Right atrium auricular region (tissue), 2 donors: ENCODE data around the gene TNRC6C. TPM values are rescaled to one million over a fixed set of nuclear protein-coding genes. Genes with fewer than 3 reads are reported as not detected.
A peak's percentile ranks its signal among the peaks of the same experiment; 100 is the strongest.

Experiments used
- DNase-seq: peaks from one replicate; pipeline ENCODE4 v3.0.0-alpha.2; 2019; ENCODE audit warnings: low spot score
- H3K27ac ChIP-seq, 2 donors: fragments of 200-600 bp; sonication (generic); 1 replicate in 1 of 2; 2 replicates in 1 of 2; pipeline ENCODE4 v1.5.1; 2016 to 2019
- H3K27me3 ChIP-seq, 2 donors: fragments of 200-600 bp; sonication (generic); one replicate each; pipeline versions ENCODE4 v1.5.1 to v1.6.0; 2017 to 2019
- H3K36me3 ChIP-seq: fragments of 200-600 bp; sonication (generic); one replicate; pipeline ENCODE4 v1.5.1; 2016
- H3K4me1 ChIP-seq, 2 donors: fragments of 200-600 bp; sonication (generic); one replicate each; pipeline versions ENCODE4 v1.5.1 to v1.6.0; 2017 to 2019
- H3K4me3 ChIP-seq, 2 donors: fragments of 200-600 bp; sonication (generic); 1 replicate in 1 of 2; 2 replicates in 1 of 2; pipeline ENCODE4 v1.5.1; 2017 to 2019; ENCODE audit warnings: mild to moderate bottlenecking in 1 of 2, moderate library complexity in 1 of 2
- H3K9me3 ChIP-seq, 2 donors: fragments of 200-600 bp; sonication (generic); one replicate each; pipeline ENCODE4 v1.5.1; 2019
- total RNA-seq, 2 donors: library from RNA; depleted of rRNA; stranded (reverse); fragments of >200 nt; gene quantifications; one replicate each; pipeline ENCODE4 v1.1.0, GENCODE V29; 2016
- TF ChIP-seq, protein P1 (sequence below), 2 donors: fragments of 200-600 bp; sonication (generic); IDR thresholded peaks; one replicate each; pipeline ENCODE4 v1.5.1; 2019; ENCODE audit warnings: antibody characterized with exemption in 2 of 2

The TNRC6C gene
- total RNA-seq, 2 donors from 2014 or later, result 8.7 to 13.0 TPM

DNA sequence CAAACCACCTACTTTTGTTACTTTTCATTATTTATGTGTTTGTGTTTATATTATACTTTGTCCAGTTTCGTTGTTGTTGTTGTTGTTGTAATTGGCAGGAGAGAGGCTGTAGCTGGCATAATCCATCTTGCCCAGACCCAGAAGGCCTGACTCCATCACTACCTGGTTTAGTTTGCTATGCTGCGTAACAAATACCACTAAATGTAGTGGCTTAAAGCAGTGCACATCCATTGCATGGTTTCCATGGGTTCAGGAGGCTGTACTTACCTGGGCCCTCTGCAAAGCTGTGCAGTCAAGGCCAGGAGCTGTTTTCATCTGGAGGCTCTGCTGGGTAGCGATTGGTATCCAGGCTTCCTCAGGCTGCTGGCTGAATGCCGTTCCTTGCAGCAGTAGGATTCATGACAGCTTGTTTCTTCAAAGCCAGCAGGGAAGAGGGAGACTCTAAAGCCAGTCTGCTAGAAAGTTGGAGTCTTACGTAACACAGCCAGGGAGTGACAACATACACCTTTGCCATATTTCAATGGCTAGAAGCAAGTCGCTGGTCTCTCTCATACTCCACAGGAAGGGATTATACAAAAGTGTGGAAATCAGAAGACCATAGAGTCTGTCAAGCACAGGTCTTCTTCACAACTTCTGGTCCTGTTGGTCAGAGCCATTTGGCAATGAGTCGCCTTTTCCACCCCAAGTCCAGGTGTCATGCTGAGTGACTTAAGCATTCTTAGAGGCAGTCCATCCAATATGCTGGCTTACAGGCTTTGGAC, 41.1 kb downstream of the TNRC6C start:
- Histone ChIP-seq H3K27ac (no peak overlapping the region), H3K36me3 (no peaks in the 10 kb centered on the region), H3K27me3 (no peaks in the 10 kb centered on the region), H3K4me1 (peaks cover 0 to 50% of the 10 kb centered on the region in 2 donors), H3K9me3 (no peaks in the 10 kb centered on the region), H3K4me3 (no peak overlapping the region)
- no peak for DNase-seq
- TF ChIP-seq, protein P1, sequence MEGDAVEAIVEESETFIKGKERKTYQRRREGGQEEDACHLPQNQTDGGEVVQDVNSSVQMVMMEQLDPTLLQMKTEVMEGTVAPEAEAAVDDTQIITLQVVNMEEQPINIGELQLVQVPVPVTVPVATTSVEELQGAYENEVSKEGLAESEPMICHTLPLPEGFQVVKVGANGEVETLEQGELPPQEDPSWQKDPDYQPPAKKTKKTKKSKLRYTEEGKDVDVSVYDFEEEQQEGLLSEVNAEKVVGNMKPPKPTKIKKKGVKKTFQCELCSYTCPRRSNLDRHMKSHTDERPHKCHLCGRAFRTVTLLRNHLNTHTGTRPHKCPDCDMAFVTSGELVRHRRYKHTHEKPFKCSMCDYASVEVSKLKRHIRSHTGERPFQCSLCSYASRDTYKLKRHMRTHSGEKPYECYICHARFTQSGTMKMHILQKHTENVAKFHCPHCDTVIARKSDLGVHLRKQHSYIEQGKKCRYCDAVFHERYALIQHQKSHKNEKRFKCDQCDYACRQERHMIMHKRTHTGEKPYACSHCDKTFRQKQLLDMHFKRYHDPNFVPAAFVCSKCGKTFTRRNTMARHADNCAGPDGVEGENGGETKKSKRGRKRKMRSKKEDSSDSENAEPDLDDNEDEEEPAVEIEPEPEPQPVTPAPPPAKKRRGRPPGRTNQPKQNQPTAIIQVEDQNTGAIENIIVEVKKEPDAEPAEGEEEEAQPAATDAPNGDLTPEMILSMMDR (IDR thresholded peaks at IDR 0.05), result no peak

DNA sequence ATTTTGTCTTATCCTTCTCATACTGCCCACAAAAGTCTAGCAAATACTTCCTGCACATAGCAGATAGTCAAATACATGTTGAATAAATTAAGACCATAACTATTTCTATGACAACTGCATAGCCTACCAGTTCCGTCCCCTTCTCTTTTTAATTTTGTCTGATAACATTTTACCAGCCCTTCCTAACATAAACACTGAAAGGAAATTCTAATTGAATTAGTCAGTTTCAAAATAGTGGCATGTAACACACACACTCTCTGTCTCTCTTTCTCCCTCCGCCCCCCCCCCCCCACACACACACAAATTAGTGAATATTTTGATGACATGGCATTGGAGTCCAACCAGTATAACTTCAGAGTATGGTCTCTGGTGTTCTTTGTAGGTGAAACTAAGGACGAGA, 41.8 kb downstream of the TNRC6C start:
- no peak overlapping the region for H3K4me3 ChIP-seq
- H3K36me3 ChIP-seq, result no peaks in the 10 kb centered on the region
- no peak overlapping the region for H3K27ac ChIP-seq
- H3K4me1 ChIP-seq, result peaks cover 0 to 47% of the 10 kb centered on the region in 2 donors
- H3K27me3 ChIP-seq, result no peaks in the 10 kb centered on the region
- H3K9me3 ChIP-seq, result no peaks in the 10 kb centered on the region
- TF ChIP-seq, protein P1 (IDR thresholded peaks at IDR 0.05), result no peak
- no peak for DNase-seq

DNA sequence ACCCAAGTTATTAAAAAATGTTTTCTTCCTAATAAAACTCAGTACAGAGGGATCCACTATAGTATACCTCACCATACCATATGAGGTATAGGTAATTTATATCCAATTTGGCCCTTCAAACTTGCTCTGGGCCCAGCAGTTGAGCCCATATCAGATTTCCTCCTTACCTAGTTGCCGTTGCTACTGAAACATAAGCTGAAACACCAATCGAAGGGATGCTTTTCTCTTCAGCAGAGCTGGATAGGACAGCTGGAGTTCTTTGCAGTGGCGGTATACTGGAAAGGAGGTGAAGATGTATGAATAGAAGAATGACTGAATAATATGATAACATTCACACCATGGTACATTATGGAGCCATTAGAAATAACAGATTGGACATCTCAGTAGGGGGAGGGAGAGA, 42.7 kb downstream of the TNRC6C start:
- peaks cover 0 to 38% of the 10 kb centered on the region in 2 donors for H3K4me1 ChIP-seq
- no peaks in the 10 kb centered on the region for H3K9me3 ChIP-seq
- H3K27ac ChIP-seq, result peak overlapping the region in 1 of 2 donors; percentile 24
- no peaks in the 10 kb centered on the region for H3K36me3 ChIP-seq
- TF ChIP-seq, protein P1 (IDR thresholded peaks at IDR 0.05), result no peak
- H3K4me3 ChIP-seq, result no peak overlapping the region
- no peak for DNase-seq
- H3K27me3 ChIP-seq, result no peaks in the 10 kb centered on the region

DNA sequence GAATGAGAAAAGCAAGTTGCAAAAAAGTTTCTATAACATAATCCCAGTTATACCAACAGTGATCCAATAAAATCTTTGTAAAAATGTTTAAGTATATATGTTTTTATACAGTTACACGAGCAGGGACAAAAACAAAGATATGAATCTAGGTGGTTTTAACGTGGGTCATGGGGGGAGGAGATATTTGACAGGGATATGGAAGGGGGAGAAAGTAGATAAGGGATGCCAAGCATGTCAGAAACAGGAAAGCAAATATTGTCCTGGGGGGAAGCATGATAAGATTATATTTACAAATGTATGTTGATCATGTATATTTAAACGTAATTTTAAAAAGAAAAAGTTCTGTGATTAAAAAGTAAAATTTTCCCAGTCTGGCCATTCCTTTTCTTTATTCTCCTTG, 43.1 kb downstream of the TNRC6C start:
- Histone ChIP-seq H3K9me3 (no peaks in the 10 kb centered on the region), H3K36me3 (no peaks in the 10 kb centered on the region), H3K4me1 (peaks cover 0 to 34% of the 10 kb centered on the region in 2 donors), H3K27ac (no peak overlapping the region), H3K4me3 (no peak overlapping the region), H3K27me3 (no peaks in the 10 kb centered on the region)
- TF ChIP-seq, protein P1 (IDR thresholded peaks at IDR 0.05), result no peak
- DNase-seq, result no peak

DNA sequence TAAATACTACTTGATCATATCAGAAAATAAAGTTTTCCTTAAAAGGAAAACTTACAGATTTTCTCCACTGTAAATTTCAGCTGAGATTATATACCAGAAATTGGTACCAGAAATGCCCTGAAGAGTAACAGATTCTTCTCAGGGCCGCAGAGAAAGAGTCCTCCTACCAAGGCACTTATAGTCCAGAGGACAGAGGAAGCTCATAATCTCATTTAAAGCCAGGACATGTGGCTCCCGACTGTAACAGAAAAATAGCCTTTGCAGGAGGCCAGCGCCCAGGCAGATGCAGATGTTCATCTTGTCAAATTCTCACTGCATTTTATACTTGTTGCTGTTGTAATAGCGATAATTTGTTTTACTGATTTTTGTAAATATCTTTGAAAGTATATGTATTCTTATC, 43.7 kb downstream of the TNRC6C start:
- Histone ChIP-seq H3K27ac (no peak overlapping the region), H3K27me3 (no peaks in the 10 kb centered on the region), H3K36me3 (no peaks in the 10 kb centered on the region), H3K4me1 (peaks cover 0 to 28% of the 10 kb centered on the region in 2 donors), H3K4me3 (no peak overlapping the region), H3K9me3 (no peaks in the 10 kb centered on the region)
- TF ChIP-seq, protein P1 (IDR thresholded peaks at IDR 0.05), result no peak
- DNase-seq, result no peak
